DMS 273 (cell line): ENCODE results near the gene MSI2.

Source experiments
- DNase-seq: peaks from one replicate; lab custom pipeline; 2025; ENCODE audit not compliant: unreplicated experiment; lab: John Stamatoyannopoulos, UW

Gene MSI2

GRCh38 chr17:57517273-57517631, 260.9 kb downstream of the MSI2 start:
- peak; percentile 54 for DNase-seq

GRCh38 chr17:57517632-57518456, 261.5 kb downstream of the MSI2 start:
- peak; percentile 83 for DNase-seq

GRCh38 chr17:57518587-57519581, 262.6 kb downstream of the MSI2 start:
- peak; percentile 99 for DNase-seq

GRCh38 chr17:57519800-57520199, 263.5 kb downstream of the MSI2 start:
- DNase-seq = no peak

GRCh38 chr17:57521606-57522005, 265.3 kb downstream of the MSI2 start:
- DNase-seq = peak; percentile 79

GRCh38 chr17:57522042-57523005, 266.0 kb downstream of the MSI2 start:
- peak; percentile 29 for DNase-seq

- peak; percentile 66 for DNase-seq
Observed at GRCh38 chr17:57523926-57524632, 267.8 kb downstream of the MSI2 start.

GRCh38 chr17:57524839-57525568, 268.7 kb downstream of the MSI2 start:
- DNase-seq = no peak

GRCh38 chr17:57527221-57528057, 271.1 kb downstream of the MSI2 start:
- DNase-seq = peak; percentile 74

GRCh38 chr17:57528058-57528451, 271.7 kb downstream of the MSI2 start:
- no peak for DNase-seq

- DNase-seq = no peak
Observed at GRCh38 chr17:57530026-57530425, 273.7 kb downstream of the MSI2 start.

- no peak for DNase-seq
Observed at GRCh38 chr17:57530508-57530907, 274.2 kb downstream of the MSI2 start.

GRCh38 chr17:57531078-57531477, 274.8 kb downstream of the MSI2 start:
- no peak for DNase-seq

- no peak for DNase-seq
Observed at GRCh38 chr17:57531648-57532504, 275.6 kb downstream of the MSI2 start.

- DNase-seq = no peak
Observed at GRCh38 chr17:57532556-57532955, 276.2 kb downstream of the MSI2 start.

GRCh38 chr17:57532966-57533365, 276.6 kb downstream of the MSI2 start:
- no peak for DNase-seq

- DNase-seq = no peak
Observed at GRCh38 chr17:57533684-57534305, 277.5 kb downstream of the MSI2 start.
